GM23338 (cell line): Measurements from ENCODE around the gene DAPK1.

ENCODE experiments used
- CREB1 ChIP-seq: fragments of 250-450 bp; sonication (Bioruptor Pico); IDR thresholded peaks from 2 replicates; pipeline ENCODE4 v1.5.0; 2020; ENCODE audit warnings: low read depth, mild to moderate bottlenecking, moderate library complexity
- EZH2 ChIP-seq: fragments of 200-600 bp; sonication (generic); IDR thresholded peaks from one replicate; pipeline ENCODE4 v1.8.0; 2017; ENCODE audit warnings: antibody characterized with exemption, mild to moderate bottlenecking, low read depth; ENCODE audit not compliant: unreplicated experiment
- EZH2phosphoT487 ChIP-seq: fragments of 200-600 bp; sonication (generic); IDR thresholded peaks from one replicate; pipeline ENCODE4 v1.8.1; 2018; ENCODE audit warnings: antibody characterized with exemption; ENCODE audit not compliant: unreplicated experiment
- NANOG ChIP-seq: IDR thresholded peaks from 2 replicates; pipeline ENCODE4 v1.6.1; 2016; ENCODE audit warnings: antibody characterized with exemption, borderline replicate concordance
- POLR2AphosphoS5 ChIP-seq: IDR thresholded peaks from 2 replicates; pipeline ENCODE4 v1.6.1; 2016; ENCODE audit warnings: antibody characterized with exemption, low read depth
- ZNF114 ChIP-seq: fragments of 250-450 bp; sonication (Bioruptor Pico); IDR thresholded peaks from 2 replicates; pipeline ENCODE4 v1.5.0; 2020; ENCODE audit warnings: mild to moderate bottlenecking, moderate library complexity
- TF ChIP-seq, protein P1 (sequence below), 2 experiments: fragments of 200-600 bp in 1 of 2; sonication (generic) in 1 of 2; conservative IDR thresholded peaks; 2 replicates each; pipeline versions ENCODE4 v1.5.1 to v1.6.1; 2016 to 2017; ENCODE audit warnings: antibody characterized with exemption in 2 of 2, low read depth in 2 of 2, mild to moderate bottlenecking in 2 of 2, moderate library complexity in 1 of 2

DNA sequence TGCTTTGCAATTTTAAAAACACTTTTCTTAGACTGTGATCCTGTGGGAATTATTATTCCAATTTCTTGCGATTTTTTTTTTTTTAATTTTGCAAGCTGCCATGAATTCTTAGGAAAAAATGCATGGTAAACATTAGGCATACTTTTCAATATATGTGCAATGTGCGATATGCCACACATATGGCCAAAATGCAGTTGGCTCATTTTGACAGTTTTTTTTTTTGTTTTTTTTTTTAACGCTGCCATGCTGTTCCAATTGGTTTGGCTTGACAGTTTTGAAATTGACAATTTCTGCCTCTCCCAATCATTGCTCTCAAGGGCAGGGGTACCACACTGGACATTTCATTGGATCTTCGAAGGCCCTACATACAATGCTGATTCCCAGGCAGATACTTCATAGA, 36.4 kb downstream of the DAPK1 start:
- TF ChIP-seq CREB1 (no peak), ZNF114 (CRISPR knock-in tag) (no peak), EZH2 (no peak), NANOG (no peak), POLR2AphosphoS5 (no peak), EZH2phosphoT487 (no peak)
- TF ChIP-seq, protein P1, sequence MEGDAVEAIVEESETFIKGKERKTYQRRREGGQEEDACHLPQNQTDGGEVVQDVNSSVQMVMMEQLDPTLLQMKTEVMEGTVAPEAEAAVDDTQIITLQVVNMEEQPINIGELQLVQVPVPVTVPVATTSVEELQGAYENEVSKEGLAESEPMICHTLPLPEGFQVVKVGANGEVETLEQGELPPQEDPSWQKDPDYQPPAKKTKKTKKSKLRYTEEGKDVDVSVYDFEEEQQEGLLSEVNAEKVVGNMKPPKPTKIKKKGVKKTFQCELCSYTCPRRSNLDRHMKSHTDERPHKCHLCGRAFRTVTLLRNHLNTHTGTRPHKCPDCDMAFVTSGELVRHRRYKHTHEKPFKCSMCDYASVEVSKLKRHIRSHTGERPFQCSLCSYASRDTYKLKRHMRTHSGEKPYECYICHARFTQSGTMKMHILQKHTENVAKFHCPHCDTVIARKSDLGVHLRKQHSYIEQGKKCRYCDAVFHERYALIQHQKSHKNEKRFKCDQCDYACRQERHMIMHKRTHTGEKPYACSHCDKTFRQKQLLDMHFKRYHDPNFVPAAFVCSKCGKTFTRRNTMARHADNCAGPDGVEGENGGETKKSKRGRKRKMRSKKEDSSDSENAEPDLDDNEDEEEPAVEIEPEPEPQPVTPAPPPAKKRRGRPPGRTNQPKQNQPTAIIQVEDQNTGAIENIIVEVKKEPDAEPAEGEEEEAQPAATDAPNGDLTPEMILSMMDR (conservative IDR thresholded peaks at IDR 0.05; ENCODE audit: low read depth in 2 of 2) = no peak
